DND-41 (cell line): ENCODE measurements around the gene SGTA.

Source experiments
- ATAC-seq: fragments of 200-7000 bp; cut with Tn5 transposase; 3 replicates; pipeline ENCODE4 v1.9.1; 2021; ENCODE audit warnings: low read depth; ENCODE audit not compliant: insufficient read depth
- DNase-seq: peaks from one replicate; pipeline ENCODE4 v3.0.0-alpha.2; 2020
- H2AFZ ChIP-seq: 2 replicates; pipeline ENCODE4 v1.6.0; 2012; ENCODE audit warnings: low read depth, low read length
- H3K27ac ChIP-seq: 2 replicates; pipeline ENCODE4 v1.5.1; 2012; ENCODE audit warnings: low read length, inconsistent platforms
- H3K27me3 ChIP-seq: fragments of 200-600 bp; sonication (generic); 2 replicates; pipeline ENCODE4 v1.6.0; 2012; ENCODE audit warnings: low read length, mild to moderate bottlenecking, inconsistent platforms; ENCODE audit not compliant: insufficient read depth, poor library complexity
- H3K36me3 ChIP-seq: 2 replicates; pipeline ENCODE4 v1.5.1; 2012; ENCODE audit warnings: low read length, inconsistent platforms; ENCODE audit not compliant: insufficient read depth
- H3K4me1 ChIP-seq: 2 replicates; pipeline ENCODE4 v1.5.1; 2012; ENCODE audit warnings: mild to moderate bottlenecking, low read length; ENCODE audit not compliant: insufficient read depth
- H3K4me2 ChIP-seq: 2 replicates; pipeline ENCODE4 v1.6.0; 2012; ENCODE audit warnings: mild to moderate bottlenecking, moderate library complexity, low read length, inconsistent platforms; ENCODE audit not compliant: insufficient read depth
- H3K4me3 ChIP-seq, 2 experiments: fragments of 200-600 bp in 1 of 2; shearing (Covaris generic) in 1 of 2; 2 replicates each; pipeline ENCODE4 v1.5.1; 2012 to 2016; ENCODE audit warnings: inconsistent platforms in 2 of 2, low read length in 2 of 2, mild to moderate bottlenecking in 2 of 2, low read depth in 1 of 2, moderate library complexity in 1 of 2
- H3K79me2 ChIP-seq: 2 replicates; pipeline ENCODE4 v1.6.0; 2012; ENCODE audit warnings: low read length, inconsistent platforms; ENCODE audit not compliant: insufficient read depth
- H3K9ac ChIP-seq: 2 replicates; pipeline ENCODE4 v1.6.0; 2012; ENCODE audit warnings: low read depth, mild to moderate bottlenecking, inconsistent platforms, low read length, moderate library complexity
- H3K9me3 ChIP-seq: 2 replicates; pipeline ENCODE4 v1.5.1; 2012; ENCODE audit warnings: low read length, moderate library complexity, mild to moderate bottlenecking, inconsistent platforms; ENCODE audit not compliant: insufficient read depth, severe bottlenecking
- H4K20me1 ChIP-seq: 2 replicates; pipeline ENCODE4 v1.6.0; 2012; ENCODE audit warnings: low read length; ENCODE audit not compliant: insufficient read depth
- EZH2 ChIP-seq: IDR thresholded peaks from 3 replicates; pipeline ENCODE4 v1.6.1; 2012; ENCODE audit warnings: borderline replicate concordance, low read depth, mild to moderate bottlenecking, moderate library complexity, low read length, inconsistent platforms; ENCODE audit not compliant: severe bottlenecking
- TF ChIP-seq, protein P1 (sequence below): IDR thresholded peaks from 2 replicates; pipeline ENCODE4 v1.5.1; 2012; ENCODE audit warnings: borderline replicate concordance, low read length, moderate library complexity, mild to moderate bottlenecking; ENCODE audit not compliant: poor library complexity, severe bottlenecking; ENCODE audit errors: extremely low read depth

SGTA gene

DNA sequence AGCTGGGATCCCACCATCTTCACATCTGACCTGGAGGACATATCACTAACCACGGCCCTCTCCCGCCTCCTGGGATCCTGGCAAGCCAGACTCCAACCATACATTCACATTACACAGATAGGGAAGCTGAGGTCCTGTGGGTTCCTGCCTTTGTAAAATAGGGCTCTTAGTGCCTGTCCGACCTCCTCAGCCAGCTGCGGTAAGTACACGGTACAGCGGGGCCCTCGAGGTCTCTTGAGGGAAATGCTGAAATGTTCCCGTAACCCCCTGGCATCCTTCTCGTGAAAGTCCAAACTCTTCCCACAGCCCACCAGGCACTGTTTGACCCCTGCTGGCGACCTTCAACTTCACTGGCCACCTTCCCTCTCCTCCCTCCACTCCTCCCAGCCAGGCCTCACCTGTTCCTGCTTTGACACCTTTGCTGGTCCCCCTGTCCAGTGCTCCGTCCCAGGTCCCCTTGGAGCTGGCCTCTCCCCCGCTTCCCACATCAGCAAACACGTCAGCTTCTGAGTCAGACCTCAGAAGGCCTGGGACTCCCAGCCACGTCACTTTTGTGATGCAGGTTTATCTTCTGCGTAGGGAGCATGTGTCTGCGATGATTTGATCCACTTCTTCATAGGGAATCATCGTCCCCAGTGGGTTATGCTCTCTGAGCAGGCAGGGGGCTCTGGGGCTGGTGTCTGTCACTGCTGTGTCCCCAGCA lies 71.8 kb downstream of the SGTA start:
- no peaks in the 10 kb centered on the region for H4K20me1 ChIP-seq
- no peak overlapping the region for H3K27ac ChIP-seq
- H3K79me2 ChIP-seq, result no peaks in the 10 kb centered on the region
- TF ChIP-seq EZH2, result no peak
- TF ChIP-seq, protein P1, sequence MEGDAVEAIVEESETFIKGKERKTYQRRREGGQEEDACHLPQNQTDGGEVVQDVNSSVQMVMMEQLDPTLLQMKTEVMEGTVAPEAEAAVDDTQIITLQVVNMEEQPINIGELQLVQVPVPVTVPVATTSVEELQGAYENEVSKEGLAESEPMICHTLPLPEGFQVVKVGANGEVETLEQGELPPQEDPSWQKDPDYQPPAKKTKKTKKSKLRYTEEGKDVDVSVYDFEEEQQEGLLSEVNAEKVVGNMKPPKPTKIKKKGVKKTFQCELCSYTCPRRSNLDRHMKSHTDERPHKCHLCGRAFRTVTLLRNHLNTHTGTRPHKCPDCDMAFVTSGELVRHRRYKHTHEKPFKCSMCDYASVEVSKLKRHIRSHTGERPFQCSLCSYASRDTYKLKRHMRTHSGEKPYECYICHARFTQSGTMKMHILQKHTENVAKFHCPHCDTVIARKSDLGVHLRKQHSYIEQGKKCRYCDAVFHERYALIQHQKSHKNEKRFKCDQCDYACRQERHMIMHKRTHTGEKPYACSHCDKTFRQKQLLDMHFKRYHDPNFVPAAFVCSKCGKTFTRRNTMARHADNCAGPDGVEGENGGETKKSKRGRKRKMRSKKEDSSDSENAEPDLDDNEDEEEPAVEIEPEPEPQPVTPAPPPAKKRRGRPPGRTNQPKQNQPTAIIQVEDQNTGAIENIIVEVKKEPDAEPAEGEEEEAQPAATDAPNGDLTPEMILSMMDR, result no peak
- H3K4me3 ChIP-seq, result no peak overlapping the region
- no peak overlapping the region for H3K4me2 ChIP-seq
- H3K9ac ChIP-seq, result no peak overlapping the region
- H2AFZ ChIP-seq, result no peak overlapping the region
- DNase-seq, result no peak
- ATAC-seq, result no peak
- H3K9me3 ChIP-seq, result peaks cover 6% of the 10 kb centered on the region
- H3K4me1 ChIP-seq, result no peaks in the 10 kb centered on the region
- no peaks in the 10 kb centered on the region for H3K27me3 ChIP-seq
- no peaks in the 10 kb centered on the region for H3K36me3 ChIP-seq

GRCh38 chr19:2706251-2706650 lies 76.8 kb downstream of the SGTA start:
- no peaks in the 10 kb centered on the region for H3K4me1 ChIP-seq
- H3K9me3 ChIP-seq, result no peaks in the 10 kb centered on the region
- H4K20me1 ChIP-seq, result no peaks in the 10 kb centered on the region; the same call in 1 of the 2 replicates
- H3K36me3 ChIP-seq, result no peaks in the 10 kb centered on the region
- no peak for ATAC-seq
- H2AFZ ChIP-seq, result no peak overlapping the region
- DNase-seq, result no peak
- H3K27ac ChIP-seq, result no peak overlapping the region
- no peaks in the 10 kb centered on the region for H3K79me2 ChIP-seq
- H3K4me3 ChIP-seq, result no peak overlapping the region
- no peak overlapping the region for H3K4me2 ChIP-seq
- TF ChIP-seq EZH2, result no peak
- TF ChIP-seq, protein P1, result no peak
- no peaks in the 10 kb centered on the region for H3K27me3 ChIP-seq
- H3K9ac ChIP-seq, result no peak overlapping the region
